ENCODE measurements around the gene ABHD16A. TPM values are rescaled to one million over a fixed set of nuclear protein-coding genes. Genes with fewer than 3 reads are reported as not detected.

ABHD16A gene
- polyA plus RNA-seq, 2 of the 4 experiments (the other 2 are of a cell fraction) = 16.6 to 22.3 TPM

GRCh38 chr6:31669676-31670075, 33.4 kb downstream of the ABHD16A start, which contains the start of gene LY6G5B:
Gene LY6G5B, plus strand, starts transcription at chr6:31669976. Its CDS starts 975 bp downstream, at chr6:31670951.
- ATAC-seq (no peak), FAIRE-seq (no peak), DNase-seq (ENCODE audit: low read depth in 1 of 2, low spot score in 1 of 2) (no peak)
- POLR2A ChIA-PET = no interaction called here
- CTCF ChIA-PET = interaction anchor here (1.2 to 2.1 kb wide), 4 partner anchors 21 to 283 kb away, joined by 3 to 5 read pairs (median 4); partner anchors contain the start of gene ATP6V1G2
- 90% methylated on average over 8 of the region's 8 CpGs for WGBS (ENCODE audit: missing lambda C conversion rate)
- H3K27ac ChIP-seq = no peak within 1 kb of the TSS
- H3K4me1 ChIP-seq = peaks cover 8% of the 10 kb centered on the region; the same call in 1 of the 3 replicates
- no peak within 1 kb of the TSS for H3K4me3 ChIP-seq
- no peak within 1 kb of the TSS for H3K4me2 ChIP-seq
- TF ChIP-seq HOXB13 (CRISPR knock-in tag; IDR thresholded peaks at IDR 0.05; ENCODE audit: low read depth) (no peak), HOXA7 (CRISPR knock-in tag; IDR thresholded peaks at IDR 0.05) (no peak), PHF8 (IDR thresholded peaks at IDR 0.05; ENCODE audit: borderline replicate concordance, low read depth) (no peak), ZFP36 (IDR thresholded peaks at IDR 0.05; ENCODE audit: borderline replicate concordance, partially characterized antibody) (no peak), CEBPB (IDR thresholded peaks at IDR 0.05) (no peak), SMC3 (IDR thresholded peaks at IDR 0.05) (no peak), NFE2L2 (conservative IDR thresholded peaks at IDR 0.05; ENCODE audit: low read length) (no peak), MAFK (IDR thresholded peaks at IDR 0.05; ENCODE audit: partially characterized antibody) (no peak), KDM5A (IDR thresholded peaks at IDR 0.05) (no peak), HDAC2 (IDR thresholded peaks at IDR 0.05) (no peak), JUN (IDR thresholded peaks at IDR 0.05) (no peak), ESRRA (IDR thresholded peaks at IDR 0.05; ENCODE audit: borderline replicate concordance, low read length) (no peak), HOXB5 (CRISPR knock-in tag; IDR thresholded peaks at IDR 0.05) (no peak), RCOR1 (IDR thresholded peaks at IDR 0.05; ENCODE audit: low read depth, low read length) (no peak), USF2 (IDR thresholded peaks at IDR 0.05) (no peak), RFX5 (IDR thresholded peaks at IDR 0.05) (no peak), JUNB (IDR thresholded peaks at IDR 0.05) (no peak), RNF2 (IDR thresholded peaks at IDR 0.05; ENCODE audit: borderline replicate concordance, low read depth) (no peak), CHD4 (IDR thresholded peaks at IDR 0.05; ENCODE audit: borderline replicate concordance) (no peak), SREBF2 (IDR thresholded peaks at IDR 0.05) (no peak)
- H3K9me3 ChIP-seq = no peaks in the 10 kb centered on the region

GRCh38 chr6:31666337-31666965, 36.7 kb downstream of the ABHD16A start:
- Histone ChIP-seq H3K27ac (peak overlapping the region; percentile 90 to 97), H3K4me1 (peaks cover 19% of the 10 kb centered on the region), H3K4me3 (peak overlapping the region; percentile 83), H3K9me3 (no peaks in the 10 kb centered on the region), H3K4me2 (peak overlapping the region; percentile 94)
- ChIA-PET POLR2A (no interaction called here), CTCF (no interaction called here)
- TF ChIP-seq POLR2A (IDR thresholded peaks at IDR 0.05; ENCODE audit: low read length) (no peak), E2F6 (IDR thresholded peaks at IDR 0.05; ENCODE audit: borderline replicate concordance, low read depth) (no peak), CEBPB (IDR thresholded peaks at IDR 0.05) (no peak), HMGXB4 (CRISPR knock-in tag; IDR thresholded peaks at IDR 0.05; ENCODE audit: borderline replicate concordance) (no peak), RAD21 (conservative IDR thresholded peaks at IDR 0.05 in 1 of 2, IDR thresholded peaks at IDR 0.05 in 1 of 2) (no peak), CHD2 (IDR thresholded peaks at IDR 0.05; ENCODE audit: low read length, partially characterized antibody) (no peak), PBX3 (IDR thresholded peaks at IDR 0.05) (no peak), SREBF2 (IDR thresholded peaks at IDR 0.05) (no peak), FOSL2 (IDR thresholded peaks at IDR 0.05) (no peak), FOSL2 (CRISPR knock-in tag; IDR thresholded peaks at IDR 0.05) (no peak), MAX (IDR thresholded peaks at IDR 0.05) (no peak)
- DNase-seq (ENCODE audit: low read depth in 1 of 2, low spot score in 1 of 2) (no peak), FAIRE-seq (no peak), ATAC-seq (no peak)
- 1% methylated on average over 11 of the region's 15 CpGs for WGBS (ENCODE audit: missing lambda C conversion rate)

All from A549 (cell line).